SU-DHL-6 (cell line): ENCODE data around the gene MAP7.

Experiments used
- H2AFZ ChIP-seq: fragments of 200-600 bp; sonication (generic); 2 replicates; pipeline ENCODE4 v1.6.1; 2014; ENCODE audit warnings: low read depth, mild to moderate bottlenecking, moderate library complexity, mixed read lengths, antibody characterized with exemption, low read length; ENCODE audit not compliant: severe bottlenecking
- H3F3A ChIP-seq: fragments of 200-600 bp; shearing (Covaris generic); 2 replicates; pipeline ENCODE4 v1.6.0; 2016; ENCODE audit warnings: antibody characterized with exemption, mild to moderate bottlenecking; ENCODE audit not compliant: insufficient read depth
- H3K27ac ChIP-seq: fragments of 200-600 bp; sonication (generic); 2 replicates; pipeline ENCODE4 v1.5.1; 2016; ENCODE audit warnings: low read depth, mild to moderate bottlenecking, low read length, moderate library complexity, mixed read lengths
- H3K27me3 ChIP-seq: fragments of 200-600 bp; sonication (generic), shearing (Covaris generic); 2 replicates; pipeline ENCODE4 v1.6.0; 2014; ENCODE audit warnings: mild to moderate bottlenecking, low read length
- H3K36me3 ChIP-seq: fragments of 200-600 bp; sonication (generic); 2 replicates; pipeline ENCODE4 v1.6.1; 2014; ENCODE audit warnings: mild to moderate bottlenecking, low read length, mixed read lengths
- H3K4me2 ChIP-seq: fragments of 300-600, 200-600 bp; shearing (Covaris generic), sonication (generic); 2 replicates; pipeline ENCODE4 v1.6.0; 2014; ENCODE audit warnings: low read length, low read depth, mild to moderate bottlenecking; ENCODE audit not compliant: poor library complexity, severe bottlenecking
- H3K4me3 ChIP-seq: fragments of 200-600 bp; sonication (generic); 2 replicates; pipeline ENCODE4 v1.5.1; 2014; ENCODE audit warnings: antibody characterized with exemption, low read length, mild to moderate bottlenecking, mixed read lengths; ENCODE audit not compliant: insufficient read depth, poor library complexity, severe bottlenecking
- H3K79me2 ChIP-seq: fragments of 200-600 bp; sonication (generic); 2 replicates; pipeline ENCODE4 v1.6.1; 2014; ENCODE audit warnings: mild to moderate bottlenecking, low read length, moderate library complexity; ENCODE audit not compliant: insufficient read depth
- H3K9ac ChIP-seq: fragments of 200-600 bp; sonication (generic); 2 replicates; pipeline ENCODE4 v1.7.0; 2014; ENCODE audit warnings: mild to moderate bottlenecking, low read length
- H3K9me2 ChIP-seq: fragments of 200-600 bp; sonication (generic); replicated peaks from 2 replicates; pipeline ENCODE4 v1.6.1; 2014; ENCODE audit warnings: low read length; ENCODE audit not compliant: insufficient read depth
- H3K9me3 ChIP-seq: fragments of 200-600 bp; sonication (generic); 2 replicates; pipeline ENCODE4 v1.6.1; 2014; ENCODE audit warnings: low read length, mixed read lengths; ENCODE audit not compliant: insufficient read depth
- H4K20me1 ChIP-seq: fragments of 200-600 bp; sonication (generic); 2 replicates; pipeline ENCODE4 v1.6.1; 2014; ENCODE audit warnings: low read depth, mild to moderate bottlenecking, antibody characterized with exemption, low read length, moderate library complexity, mixed read lengths
- EZH2phosphoT487 ChIP-seq: fragments of 200-600 bp; sonication (generic), shearing (Covaris generic); conservative IDR thresholded peaks from 2 replicates; pipeline ENCODE4 v1.6.1; 2018; ENCODE audit warnings: mild to moderate bottlenecking, antibody characterized with exemption, low read length, moderate library complexity, mixed read lengths
- TF ChIP-seq, protein P1 (sequence below): fragments of 200-600 bp; sonication (generic); IDR thresholded peaks from one replicate; pipeline ENCODE4 v1.5.1; 2017; ENCODE audit warnings: antibody characterized with exemption, mild to moderate bottlenecking, low read length, moderate library complexity; ENCODE audit not compliant: insufficient read depth, poor library complexity, severe bottlenecking

MAP7 gene

DNA sequence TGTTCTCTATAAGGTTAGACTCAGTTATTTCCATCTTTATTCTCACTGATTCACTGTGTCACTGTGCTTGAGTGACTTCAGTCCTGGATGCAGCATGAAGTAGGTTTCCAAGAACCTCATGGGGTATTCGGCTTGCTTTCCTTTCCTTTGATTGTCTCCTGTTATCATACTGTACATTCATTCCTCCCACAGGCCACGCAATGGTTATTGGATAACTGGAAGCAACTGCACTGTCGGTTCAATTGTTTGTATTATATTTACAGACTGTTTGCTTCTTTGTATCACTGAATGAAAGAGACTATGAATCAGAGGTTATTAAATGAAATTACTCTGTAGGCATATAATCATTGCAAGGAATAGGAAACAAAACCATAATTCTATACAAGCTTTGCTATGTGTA is 129.4 kb downstream of the MAP7 start:
- no peaks in the 10 kb centered on the region for H3F3A ChIP-seq
- H3K9ac ChIP-seq = no peak overlapping the region
- no peak overlapping the region for H3K27ac ChIP-seq
- no peak for TF ChIP-seq EZH2phosphoT487
- TF ChIP-seq, protein P1, sequence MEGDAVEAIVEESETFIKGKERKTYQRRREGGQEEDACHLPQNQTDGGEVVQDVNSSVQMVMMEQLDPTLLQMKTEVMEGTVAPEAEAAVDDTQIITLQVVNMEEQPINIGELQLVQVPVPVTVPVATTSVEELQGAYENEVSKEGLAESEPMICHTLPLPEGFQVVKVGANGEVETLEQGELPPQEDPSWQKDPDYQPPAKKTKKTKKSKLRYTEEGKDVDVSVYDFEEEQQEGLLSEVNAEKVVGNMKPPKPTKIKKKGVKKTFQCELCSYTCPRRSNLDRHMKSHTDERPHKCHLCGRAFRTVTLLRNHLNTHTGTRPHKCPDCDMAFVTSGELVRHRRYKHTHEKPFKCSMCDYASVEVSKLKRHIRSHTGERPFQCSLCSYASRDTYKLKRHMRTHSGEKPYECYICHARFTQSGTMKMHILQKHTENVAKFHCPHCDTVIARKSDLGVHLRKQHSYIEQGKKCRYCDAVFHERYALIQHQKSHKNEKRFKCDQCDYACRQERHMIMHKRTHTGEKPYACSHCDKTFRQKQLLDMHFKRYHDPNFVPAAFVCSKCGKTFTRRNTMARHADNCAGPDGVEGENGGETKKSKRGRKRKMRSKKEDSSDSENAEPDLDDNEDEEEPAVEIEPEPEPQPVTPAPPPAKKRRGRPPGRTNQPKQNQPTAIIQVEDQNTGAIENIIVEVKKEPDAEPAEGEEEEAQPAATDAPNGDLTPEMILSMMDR = no peak
- no peak overlapping the region for H2AFZ ChIP-seq
- H3K4me2 ChIP-seq = no peak overlapping the region
- no peak overlapping the region for H3K4me3 ChIP-seq
- no peaks in the 10 kb centered on the region for H4K20me1 ChIP-seq
- H3K79me2 ChIP-seq = no peaks in the 10 kb centered on the region
- no peaks in the 10 kb centered on the region for H3K9me2 ChIP-seq
- no peaks in the 10 kb centered on the region for H3K36me3 ChIP-seq
- H3K27me3 ChIP-seq = no peaks in the 10 kb centered on the region
- H3K9me3 ChIP-seq = no peaks in the 10 kb centered on the region

GRCh38 chr6:136415351-136416007 is 134.7 kb downstream of the MAP7 start:
- Histone ChIP-seq H3K4me3 (no peak overlapping the region), H3K27me3 (no peaks in the 10 kb centered on the region)

GRCh38 chr6:136412410-136412809 is 137.8 kb downstream of the MAP7 start:
- Histone ChIP-seq H2AFZ (no peak overlapping the region), H3K4me2 (no peak overlapping the region), H3K9me2 (no peaks in the 10 kb centered on the region), H3K36me3 (no peaks in the 10 kb centered on the region), H3F3A (no peaks in the 10 kb centered on the region), H3K79me2 (no peaks in the 10 kb centered on the region), H3K27me3 (no peaks in the 10 kb centered on the region), H4K20me1 (no peaks in the 10 kb centered on the region), H3K9ac (no peak overlapping the region), H3K4me3 (no peak overlapping the region), H3K9me3 (no peaks in the 10 kb centered on the region), H3K27ac (no peak overlapping the region)
- TF ChIP-seq, protein P1 = no peak
- TF ChIP-seq EZH2phosphoT487 = no peak

More at GRCh38 chr6:136415351-136416007, 134.7 kb downstream of the MAP7 start:
- H4K20me1 ChIP-seq = no peaks in the 10 kb centered on the region
- no peaks in the 10 kb centered on the region for H3K36me3 ChIP-seq
- no peaks in the 10 kb centered on the region for H3F3A ChIP-seq
- H3K9ac ChIP-seq = no peak overlapping the region
- H3K9me2 ChIP-seq = no peaks in the 10 kb centered on the region
- H2AFZ ChIP-seq = no peak overlapping the region
- no peak overlapping the region for H3K4me2 ChIP-seq
- no peak for TF ChIP-seq EZH2phosphoT487
- TF ChIP-seq, protein P1 = no peak
- no peaks in the 10 kb centered on the region for H3K79me2 ChIP-seq
- no peak overlapping the region for H3K27ac ChIP-seq
- H3K9me3 ChIP-seq = no peaks in the 10 kb centered on the region
